Skeletal muscle tissue (tissue), 4 donors: ENCODE measurements around the gene GALNT1. TPM values are rescaled to one million over a fixed set of nuclear protein-coding genes. Genes with fewer than 3 reads are reported as not detected.

ENCODE experiments used
- H3K27ac ChIP-seq: one replicate; pipeline ENCODE4 v1.7.0; 2013; ENCODE audit warnings: mild to moderate bottlenecking, low read depth, low read length, inconsistent platforms
- H3K27me3 ChIP-seq, 3 donors: one replicate each; pipeline ENCODE4 v1.7.0; 2013; ENCODE audit warnings: low read length in 3 of 3; ENCODE audit not compliant: control insufficient read depth in 3 of 3, insufficient read depth in 3 of 3
- H3K36me3 ChIP-seq, 3 donors: one replicate each; pipeline ENCODE4 v1.7.0; 2013; ENCODE audit warnings: low read length in 3 of 3; ENCODE audit not compliant: control insufficient read depth in 3 of 3, insufficient read depth in 3 of 3
- H3K4me1 ChIP-seq, 3 donors: one replicate each; pipeline ENCODE4 v1.7.0; 2013; ENCODE audit warnings: low read length in 3 of 3, mild to moderate bottlenecking in 3 of 3; ENCODE audit not compliant: control insufficient read depth in 3 of 3, insufficient read depth in 3 of 3
- H3K4me3 ChIP-seq, 3 donors: one replicate each; pipeline ENCODE4 v1.7.0; 2013; ENCODE audit warnings: low read length in 3 of 3
- H3K9ac ChIP-seq, 3 donors: one replicate each; pipeline ENCODE4 v1.7.0; 2013; ENCODE audit warnings: low read length in 3 of 3, mild to moderate bottlenecking in 3 of 3, moderate library complexity in 2 of 3, low read depth in 1 of 3
- H3K9me3 ChIP-seq, 3 donors: one replicate each; pipeline ENCODE4 v1.7.0; 2013; ENCODE audit warnings: low read length in 3 of 3; ENCODE audit not compliant: control insufficient read depth in 3 of 3
- total RNA-seq: library from RNA; depleted of rRNA; stranded (reverse); fragments of >200 nt; gene quantifications from one replicate; pipeline ENCODE4 v1.2.3, GENCODE V29; 2014
- donor health status: Osteomylitis.

The GALNT1 gene
- total RNA-seq, 1 donor from 2014 or later, result 60.0 TPM

DNA sequence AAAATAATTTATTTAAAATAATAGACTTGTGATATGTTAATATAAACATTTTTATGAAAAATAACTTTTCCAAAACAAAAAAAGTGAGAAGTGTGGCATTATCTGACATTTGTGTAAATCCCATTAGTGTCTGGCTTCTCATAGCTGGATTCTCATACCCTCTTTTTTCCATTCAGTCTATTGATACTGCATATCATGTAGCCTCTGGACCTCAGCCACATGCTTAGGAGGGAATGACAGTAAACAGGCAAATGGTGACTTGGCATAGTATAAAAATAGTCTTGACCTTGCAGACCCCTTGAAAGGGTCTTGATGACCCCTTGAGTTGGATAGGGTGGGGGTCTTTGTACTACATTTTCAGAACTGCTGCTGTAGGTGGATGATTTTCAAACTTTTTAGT, 29.2 kb downstream of the GALNT1 start:
- Histone ChIP-seq H3K9me3 (no peaks in the 10 kb centered on the region), H3K4me3 (no peak overlapping the region), H3K27ac (no peak overlapping the region), H3K27me3 (no peaks in the 10 kb centered on the region), H3K36me3 (no peaks in the 10 kb centered on the region), H3K4me1 (peaks cover 18 to 21% (median 19%) of the 10 kb centered on the region in 3 donors), H3K9ac (no peak overlapping the region)

DNA sequence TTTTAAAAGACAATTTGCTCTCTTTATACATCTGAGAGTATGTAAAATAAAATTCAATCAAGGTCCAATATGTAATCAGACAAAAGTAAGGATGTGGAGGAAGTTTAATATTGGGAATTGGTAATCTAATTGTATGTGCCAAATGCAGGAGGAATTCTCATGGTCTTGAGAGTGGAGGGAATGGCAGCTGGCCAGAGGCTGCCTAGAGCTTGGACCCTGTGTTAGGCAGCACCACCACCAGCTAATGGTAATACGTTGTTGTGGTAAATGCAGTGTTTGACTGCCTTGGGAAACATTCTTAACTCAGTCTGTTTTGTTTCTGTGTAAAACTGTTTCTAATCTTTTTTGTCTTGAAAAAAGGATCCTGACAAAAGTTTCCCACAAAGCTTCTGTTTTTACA, 30.0 kb downstream of the GALNT1 start:
- H3K27me3 ChIP-seq, result no peaks in the 10 kb centered on the region
- H3K9ac ChIP-seq, result no peak overlapping the region
- H3K36me3 ChIP-seq, result no peaks in the 10 kb centered on the region
- peaks cover 18 to 26% (median 22%) of the 10 kb centered on the region in 3 donors for H3K4me1 ChIP-seq
- no peak overlapping the region for H3K4me3 ChIP-seq
- no peak overlapping the region for H3K27ac ChIP-seq
- H3K9me3 ChIP-seq, result no peaks in the 10 kb centered on the region

DNA sequence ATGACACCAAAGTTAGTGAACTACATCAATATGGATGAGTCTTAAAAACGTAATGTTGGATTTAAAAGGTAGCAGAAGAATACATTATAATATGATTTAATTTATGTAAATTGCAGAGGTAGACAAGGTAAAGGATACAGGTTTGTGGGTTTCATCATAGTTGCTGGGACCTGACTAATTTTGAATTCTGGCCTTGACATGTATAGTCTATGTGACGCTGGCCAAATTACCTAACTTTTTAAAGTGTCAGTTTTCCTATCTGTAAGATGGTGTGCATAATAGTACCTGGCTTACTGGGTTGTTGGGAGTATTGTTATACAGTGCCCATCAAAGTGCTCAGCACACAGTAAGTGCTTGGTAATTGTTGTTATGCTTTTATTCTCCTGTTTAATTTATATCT, 34.5 kb downstream of the GALNT1 start:
- no peaks in the 10 kb centered on the region for H3K9me3 ChIP-seq

DNA sequence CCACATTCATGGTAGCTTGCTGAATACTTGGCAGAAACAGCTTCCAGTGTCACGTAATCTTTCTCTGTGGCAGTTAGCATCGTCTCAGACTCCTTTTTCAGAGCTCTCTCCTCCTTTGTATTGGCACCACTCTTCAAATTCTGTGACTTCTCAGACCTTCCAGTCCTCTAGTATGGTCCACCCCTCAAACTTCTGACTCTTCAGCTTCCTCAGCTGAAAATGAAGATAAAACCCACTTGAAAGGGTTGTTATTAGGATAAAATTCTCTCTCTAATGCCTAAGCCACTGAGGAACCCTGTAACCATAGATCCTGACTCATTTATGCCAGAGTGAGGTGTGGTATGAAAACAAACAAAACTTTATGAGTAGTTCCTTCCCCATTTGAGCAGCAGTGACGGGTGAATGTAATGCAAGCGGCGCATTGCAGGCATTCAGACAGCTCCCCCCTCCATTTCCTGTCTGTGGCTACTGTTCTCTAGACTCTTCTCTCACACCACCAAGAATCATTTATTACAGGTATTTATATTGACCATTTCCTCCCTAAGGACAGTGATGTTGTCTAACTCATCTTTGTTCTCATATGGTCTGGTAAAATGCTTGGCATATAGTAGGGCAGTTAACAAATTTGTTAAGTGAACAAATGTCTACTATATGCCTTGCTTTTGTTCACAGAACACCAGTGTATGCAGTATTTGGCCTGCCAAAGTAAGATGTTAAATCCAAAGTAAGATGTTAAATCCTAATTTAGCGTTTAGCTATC, 35.3 kb downstream of the GALNT1 start:
- Histone ChIP-seq H3K27me3 (no peaks in the 10 kb centered on the region), H3K9me3 (no peaks in the 10 kb centered on the region), H3K36me3 (no peaks in the 10 kb centered on the region), H3K4me3 (peak overlapping the region in 2 of 3 donors; percentile 10 to 18), H3K27ac (peak overlapping the region; percentile 58), H3K4me1 (peaks cover 19 to 46% (median 35%) of the 10 kb centered on the region in 3 donors), H3K9ac (peak overlapping the region in 2 of 3 donors; percentile 6 to 27)

More for the DNA sequence above, 34.5 kb downstream of the GALNT1 start:
- Histone ChIP-seq H3K4me1 (peaks cover 22 to 48% (median 35%) of the 10 kb centered on the region in 3 donors), H3K4me3 (no peak overlapping the region), H3K36me3 (no peaks in the 10 kb centered on the region), H3K9ac (peak overlapping the region in 1 of 3 donors; percentile 27), H3K27me3 (no peaks in the 10 kb centered on the region), H3K27ac (peak overlapping the region; percentile 58)

DNA sequence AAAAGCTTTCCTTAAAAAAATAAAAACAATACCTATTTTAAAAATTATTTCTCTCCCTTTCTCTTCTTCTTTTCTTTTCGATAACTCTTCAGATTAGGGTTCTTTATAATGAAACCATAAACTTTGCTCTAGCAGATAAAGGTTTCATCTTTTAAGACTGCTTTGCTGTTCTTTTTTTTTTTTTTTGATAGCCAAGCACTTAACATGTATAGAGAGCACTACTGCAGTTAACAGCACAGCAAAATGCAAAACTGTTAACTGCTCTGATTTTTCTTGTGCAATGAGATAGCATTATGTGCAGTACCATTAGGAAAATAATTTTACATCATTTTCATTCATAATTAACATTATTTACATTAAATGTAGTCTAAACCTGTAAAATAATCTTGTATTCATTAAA, 36.3 kb downstream of the GALNT1 start:
- Histone ChIP-seq H3K27me3 (no peaks in the 10 kb centered on the region), H3K4me1 (peaks cover 19 to 46% (median 35%) of the 10 kb centered on the region in 3 donors), H3K9ac (no peak overlapping the region), H3K36me3 (no peaks in the 10 kb centered on the region), H3K4me3 (no peak overlapping the region), H3K27ac (no peak overlapping the region), H3K9me3 (no peaks in the 10 kb centered on the region)

DNA sequence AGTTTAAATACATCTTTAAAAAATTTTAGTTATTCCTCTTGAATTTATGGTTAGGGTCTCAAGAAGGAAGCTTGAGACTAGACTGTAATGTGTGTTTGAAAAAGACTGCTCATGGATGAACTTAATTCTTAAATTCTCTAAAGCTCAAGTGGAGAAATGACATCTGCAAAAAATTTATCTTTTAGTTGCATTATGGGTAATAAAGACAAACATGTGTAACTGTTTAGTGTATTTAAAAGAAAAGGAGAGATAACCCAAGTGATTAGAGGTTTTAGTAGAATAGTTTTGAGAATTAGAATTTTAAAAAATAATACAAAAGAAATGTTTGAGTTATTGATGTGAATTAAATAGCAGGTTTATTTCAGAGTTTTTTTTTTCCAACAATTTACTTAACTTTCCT, 36.7 kb downstream of the GALNT1 start:
- no peak overlapping the region for H3K4me3 ChIP-seq
- H3K27ac ChIP-seq, result no peak overlapping the region
- no peaks in the 10 kb centered on the region for H3K9me3 ChIP-seq
- H3K27me3 ChIP-seq, result no peaks in the 10 kb centered on the region
- peak overlapping the region in 2 of 3 donors; percentile 59 to 66 for H3K9ac ChIP-seq
- no peaks in the 10 kb centered on the region for H3K36me3 ChIP-seq
- peaks cover 19 to 46% (median 35%) of the 10 kb centered on the region in 3 donors for H3K4me1 ChIP-seq

DNA sequence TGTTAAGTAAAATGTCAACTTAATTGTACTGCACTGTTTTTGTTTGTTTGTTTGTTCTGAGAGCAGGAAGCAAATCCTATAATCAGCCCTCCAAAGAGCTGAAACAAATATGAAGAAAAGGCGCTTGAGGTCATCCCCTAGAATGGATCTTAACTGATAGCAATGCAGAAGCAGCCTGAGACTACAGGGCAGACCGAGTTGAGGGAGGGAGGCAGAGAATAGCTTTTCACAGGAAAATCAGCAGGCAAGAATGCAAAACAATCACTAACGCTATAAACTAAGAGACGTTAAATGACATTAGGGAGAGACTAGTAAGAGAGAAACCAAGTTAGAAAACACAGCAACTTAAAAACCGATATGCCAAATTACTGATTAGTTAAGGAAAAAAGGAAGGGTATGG, 37.2 kb downstream of the GALNT1 start:
- Histone ChIP-seq H3K27ac (peak overlapping the region; percentile 51), H3K9ac (peak overlapping the region; percentile 10 to 66 (median 59)), H3K4me1 (peaks cover 19 to 44% (median 35%) of the 10 kb centered on the region in 3 donors), H3K9me3 (no peaks in the 10 kb centered on the region), H3K36me3 (no peaks in the 10 kb centered on the region), H3K27me3 (no peaks in the 10 kb centered on the region), H3K4me3 (peak overlapping the region in 2 of 3 donors; percentile 44 to 52)

DNA sequence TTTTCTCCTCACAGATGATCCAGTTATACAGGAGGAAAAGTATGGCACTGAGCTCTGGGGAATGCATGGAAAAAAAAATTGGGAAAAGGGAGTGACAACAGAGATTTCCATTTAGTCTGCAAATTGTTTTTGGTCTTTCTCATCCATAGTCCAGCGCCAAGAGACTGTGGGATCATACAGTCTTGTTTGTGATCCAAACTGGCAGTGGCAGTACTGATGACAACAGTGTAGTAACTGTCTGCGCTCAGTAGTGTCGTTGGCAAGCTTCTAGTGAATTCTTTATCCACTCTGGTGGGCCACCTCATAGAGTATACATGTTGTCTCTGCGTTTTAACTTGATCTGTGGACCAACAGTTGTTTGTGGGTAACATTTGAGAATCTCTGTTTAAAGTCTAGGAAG, 37.9 kb downstream of the GALNT1 start:
- Histone ChIP-seq H3K27me3 (no peaks in the 10 kb centered on the region), H3K36me3 (no peaks in the 10 kb centered on the region), H3K4me1 (peaks cover 19 to 49% (median 35%) of the 10 kb centered on the region in 3 donors), H3K4me3 (peak overlapping the region in 1 of 3 donors; percentile 16), H3K9ac (peak overlapping the region in 1 of 3 donors; percentile 21), H3K27ac (peak overlapping the region; percentile 51), H3K9me3 (no peaks in the 10 kb centered on the region)

DNA sequence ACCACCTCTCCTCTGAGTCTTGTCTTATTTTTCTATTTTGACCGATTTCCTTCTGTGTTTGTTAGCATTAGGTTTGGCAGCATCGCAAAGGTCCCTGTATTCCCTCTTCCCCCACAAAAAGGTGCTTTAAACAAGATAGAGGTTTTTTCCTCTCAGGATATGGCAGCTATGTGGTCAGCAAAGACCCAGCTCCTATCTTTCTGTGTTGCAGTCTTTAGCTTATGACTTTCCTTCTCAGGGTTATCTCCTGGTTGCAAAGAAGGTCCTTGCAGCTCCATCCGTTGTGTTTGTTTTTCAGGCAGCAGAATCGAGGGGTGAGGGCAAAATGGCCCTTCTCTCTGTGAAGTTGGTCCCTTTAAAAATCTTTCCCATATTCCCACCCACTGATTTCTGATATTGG, 38.4 kb downstream of the GALNT1 start:
- no peak overlapping the region for H3K9ac ChIP-seq
- no peaks in the 10 kb centered on the region for H3K9me3 ChIP-seq
- H3K4me1 ChIP-seq, result peaks cover 19 to 49% (median 35%) of the 10 kb centered on the region in 3 donors
- no peak overlapping the region for H3K4me3 ChIP-seq
- no peaks in the 10 kb centered on the region for H3K36me3 ChIP-seq
- H3K27me3 ChIP-seq, result no peaks in the 10 kb centered on the region
- H3K27ac ChIP-seq, result peak overlapping the region; percentile 51

DNA sequence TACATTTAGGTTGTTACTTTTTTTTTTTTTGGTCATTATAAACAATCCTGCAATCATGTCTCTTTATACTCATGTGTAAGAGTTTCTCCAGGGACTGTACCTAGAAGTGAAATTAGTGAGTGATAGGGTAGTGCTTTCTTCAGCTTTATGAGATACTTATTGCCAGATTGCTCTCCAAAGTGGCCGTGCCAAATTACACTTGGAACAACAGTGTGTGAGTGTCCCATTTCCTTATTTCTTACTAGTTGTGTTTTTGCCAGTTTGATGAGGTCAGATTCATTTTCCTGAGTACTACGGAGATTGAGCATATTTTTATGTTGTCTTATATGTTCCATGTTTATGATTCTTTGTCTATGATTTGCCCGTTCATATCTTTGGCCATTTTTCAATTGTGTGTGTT, 39.2 kb downstream of the GALNT1 start:
- Histone ChIP-seq H3K4me3 (peak overlapping the region in 1 of 3 donors; percentile 10), H3K9ac (no peak overlapping the region), H3K27ac (no peak overlapping the region), H3K27me3 (no peaks in the 10 kb centered on the region), H3K9me3 (no peaks in the 10 kb centered on the region), H3K36me3 (no peaks in the 10 kb centered on the region), H3K4me1 (peaks cover 21 to 49% (median 32%) of the 10 kb centered on the region in 3 donors)
